GM10248 (cell line): ENCODE results near the gene SLC7A4.
"Not testable (repeated sequence)": the region's sequence is repeated elsewhere in the genome, so short reads cannot be mapped to it uniquely, and the experiment has no call there.

Experiments used
- CTCF ChIA-PET: fragments of 300-600 bp; sonication (Branson Sonifier 250); formaldehyde crosslinking; extraction: SDS; loops from one replicate; lab custom pipeline; 2021; ENCODE audit warnings: antibody characterized with exemption; lab: Yijun Ruan, JAX
- POLR2A ChIA-PET: fragments of 350-650 bp; sonication (Branson Sonifier 250); formaldehyde crosslinking; extraction: SDS; loops from one replicate; lab custom pipeline; 2020; ENCODE audit warnings: antibody characterized with exemption; lab: Yijun Ruan, JAX
- DNase-seq: peaks from one replicate; pipeline ENCODE4 v3.0.0; 2012; ENCODE audit errors: extremely low spot score
- CTCF ChIP-seq: IDR thresholded peaks from 2 replicates; pipeline ENCODE4 v1.5.1; 2012; ENCODE audit warnings: mild to moderate bottlenecking, low read depth; ENCODE audit errors: extremely low read depth, missing control alignments, control extremely low read depth

The SLC7A4 gene

GRCh38 chr22:21075516-21076138 is 43.3 kb upstream of the SLC7A4 start:
- POLR2A ChIA-PET = no interaction called here
- CTCF ChIA-PET = no interaction called here
- no peak for DNase-seq
- TF ChIP-seq CTCF = no peak

- no peak for TF ChIP-seq CTCF
- ChIA-PET CTCF (interaction anchor here (1.0 to 1.9 kb wide), 2 partner anchors 10 to 28 kb away, joined by 3 to 7 read pairs; no protein-coding TSS in a partner anchor), POLR2A (no interaction called here)
- DNase-seq = no peak
Observed at GRCh38 chr22:21074102-21074715, 41.8 kb upstream of the SLC7A4 start.

- CTCF ChIA-PET = interaction anchor here (1.9 kb wide), 1 partner anchor 29 kb away, joined by 7 read pairs; no protein-coding TSS in a partner anchor
- POLR2A ChIA-PET = no interaction called here
- no peak for DNase-seq
- TF ChIP-seq CTCF = no peak
Observed at GRCh38 chr22:21073482-21073881, 41.1 kb upstream of the SLC7A4 start.

- ChIA-PET POLR2A (no interaction called here), CTCF (interaction anchor here (1.9 kb wide), 1 partner anchor 30 kb away, joined by 7 read pairs; no protein-coding TSS in a partner anchor)
- TF ChIP-seq CTCF = no peak
- no peak for DNase-seq
Observed at GRCh38 chr22:21073023-21073422, 40.7 kb upstream of the SLC7A4 start.

GRCh38 chr22:21071796-21072195 is 39.4 kb upstream of the SLC7A4 start:
- POLR2A ChIA-PET, CTCF ChIA-PET, DNase-seq: not testable (repeated sequence)

GRCh38 chr22:21070690-21071615 is 38.6 kb upstream of the SLC7A4 start:
- DNase-seq = no peak
- CTCF ChIA-PET = interaction anchor here (1.2 kb wide), 1 partner anchor 33 kb away, joined by 4 read pairs; no protein-coding TSS in a partner anchor

More at GRCh38 chr22:21070690-21071615, 38.6 kb upstream of the SLC7A4 start:
- no peak for TF ChIP-seq CTCF
- POLR2A ChIA-PET = no interaction called here
